KOPT-K1 (cell line): ENCODE results near the gene FLT3.
"Not testable (repeated sequence)": the region's sequence is repeated elsewhere in the genome, so short reads cannot be mapped to it uniquely, and the experiment has no call there.

ENCODE experiments used
- H3K27ac ChIP-seq: fragments of 200-600 bp; sonication (generic); 2 replicates; pipeline ENCODE4 v1.5.1; 2016; ENCODE audit warnings: antibody characterized with exemption, mild to moderate bottlenecking, low read depth, low read length; ENCODE audit not compliant: poor library complexity, severe bottlenecking
- H3K36me3 ChIP-seq: fragments of 200-600 bp; sonication (generic); 2 replicates; pipeline ENCODE4 v1.5.1; 2017; ENCODE audit warnings: antibody characterized with exemption, mild to moderate bottlenecking, low read length, moderate library complexity; ENCODE audit not compliant: insufficient read depth
- H3K9me3 ChIP-seq: fragments of 200-600 bp; sonication (generic); 2 replicates; pipeline ENCODE4 v1.5.1; 2017; ENCODE audit warnings: antibody characterized with exemption, low read length, mild to moderate bottlenecking; ENCODE audit not compliant: insufficient read depth, poor library complexity, severe bottlenecking

Gene FLT3

GRCh38 chr13:28010046-28010445 lies 90.3 kb downstream of the FLT3 start:
- Histone ChIP-seq H3K9me3 (no peaks in the 10 kb centered on the region), H3K36me3 (no peaks in the 10 kb centered on the region), H3K27ac (no peak overlapping the region)

- not testable (repeated sequence) for H3K36me3 ChIP-seq, H3K27ac ChIP-seq, H3K9me3 ChIP-seq
These were observed 95.4 kb downstream of the FLT3 start for GRCh38 chr13:28005016-28005415.

- no peaks in the 10 kb centered on the region for H3K36me3 ChIP-seq
- H3K9me3 ChIP-seq = no peaks in the 10 kb centered on the region
- H3K27ac ChIP-seq = no peak overlapping the region
These were observed 97.3 kb downstream of the FLT3 start for GRCh38 chr13:28002886-28003698.

DNA sequence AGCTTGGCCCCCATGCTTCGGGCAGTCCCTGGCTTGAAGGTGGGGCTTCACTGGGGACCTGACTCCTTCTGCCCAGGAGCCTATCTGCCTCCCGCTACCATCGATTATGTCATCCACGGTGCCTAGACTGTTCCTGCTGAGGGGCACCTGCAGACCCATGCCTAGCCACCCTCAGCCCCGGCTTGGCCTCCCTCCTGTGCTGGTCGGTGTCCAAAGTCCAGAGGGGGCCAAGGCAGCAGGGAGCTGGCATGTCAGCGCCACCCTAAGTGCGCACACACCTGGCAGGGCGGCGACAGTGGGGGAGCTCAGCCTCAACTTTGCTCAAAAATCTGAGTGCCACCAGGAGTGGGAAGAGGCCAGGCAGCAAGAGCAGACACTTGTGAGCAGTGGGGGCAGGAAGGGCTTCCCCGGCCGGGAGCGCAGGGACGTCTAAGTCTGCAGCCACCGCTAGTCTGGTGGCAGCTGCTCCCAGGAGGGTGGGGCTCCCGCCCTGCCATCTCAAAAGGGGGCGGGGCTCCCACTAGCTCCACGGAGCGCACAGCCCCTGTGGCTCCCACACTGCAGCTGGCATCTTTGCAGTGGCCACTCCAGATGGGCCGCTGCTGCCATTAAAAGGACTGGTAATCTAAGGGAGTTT lies 98.4 kb downstream of the FLT3 start:
- Histone ChIP-seq H3K36me3 (no peaks in the 10 kb centered on the region), H3K27ac (no peak overlapping the region), H3K9me3 (no peaks in the 10 kb centered on the region)

- H3K36me3 ChIP-seq = no peaks in the 10 kb centered on the region
- no peak overlapping the region for H3K27ac ChIP-seq
- H3K9me3 ChIP-seq = no peaks in the 10 kb centered on the region
These were observed 99.3 kb downstream of the FLT3 start for GRCh38 chr13:28001049-28001448.

DNA sequence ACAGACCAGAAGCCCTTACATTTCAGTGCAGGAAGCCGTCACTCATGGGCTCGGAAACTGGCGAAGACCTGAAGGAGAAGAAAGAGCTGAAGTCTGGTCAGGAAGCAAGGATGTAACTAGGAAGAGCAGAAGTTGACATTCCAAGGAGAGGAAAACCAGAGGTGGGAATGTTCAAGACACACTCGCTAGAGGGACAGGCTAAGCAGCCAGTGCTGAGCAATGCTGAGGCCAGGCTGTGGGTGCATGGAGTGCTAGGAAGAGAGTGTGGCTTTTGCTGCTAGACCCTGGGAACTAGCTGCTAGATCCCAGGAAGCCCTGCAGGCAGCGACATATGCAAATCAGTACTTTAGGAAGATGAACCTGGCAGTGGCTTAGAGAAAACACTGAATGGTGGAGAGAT lies 99.8 kb downstream of the FLT3 start:
- H3K9me3 ChIP-seq = no peaks in the 10 kb centered on the region
- H3K27ac ChIP-seq = no peak overlapping the region
- H3K36me3 ChIP-seq = no peaks in the 10 kb centered on the region

DNA sequence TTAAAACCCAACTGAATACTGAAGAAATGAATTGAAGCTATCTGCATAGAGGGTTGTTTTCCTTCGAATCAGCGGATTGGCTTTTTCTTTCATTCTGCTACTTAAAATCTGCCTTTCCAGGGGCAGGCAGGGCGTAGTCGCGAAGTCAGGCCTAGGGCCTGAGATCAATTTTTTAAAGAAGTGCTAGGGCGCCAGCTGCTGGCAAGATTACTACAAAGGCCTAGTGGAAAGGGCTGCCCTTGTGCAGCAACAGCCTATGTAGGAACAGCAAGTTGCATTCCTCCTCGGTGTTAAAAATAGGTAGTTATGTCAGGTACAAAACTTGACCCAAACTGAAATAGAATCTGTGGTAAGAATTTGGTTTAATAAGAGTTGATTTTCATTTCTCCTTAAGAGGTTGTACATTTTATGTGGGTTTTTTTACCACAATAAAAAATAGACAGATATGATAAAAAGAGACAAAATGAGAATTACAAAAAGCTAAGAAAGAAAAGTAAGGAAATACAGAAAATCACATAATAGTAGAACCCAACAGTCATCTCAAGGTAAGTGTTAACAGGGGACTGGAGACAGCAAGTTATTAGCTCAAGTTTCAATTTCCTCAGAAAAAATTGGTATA lies 102.4 kb downstream of the FLT3 start:
- no peak overlapping the region for H3K27ac ChIP-seq

GRCh38 chr13:27991881-27992280 lies 108.5 kb downstream of the FLT3 start:
- no peaks in the 10 kb centered on the region for H3K36me3 ChIP-seq
- no peak overlapping the region for H3K27ac ChIP-seq
- no peaks in the 10 kb centered on the region for H3K9me3 ChIP-seq

More for the DNA sequence above, 102.4 kb downstream of the FLT3 start:
- H3K36me3 ChIP-seq = no peaks in the 10 kb centered on the region
- H3K9me3 ChIP-seq = no peaks in the 10 kb centered on the region

GRCh38 chr13:27988520-27988919 lies 111.9 kb downstream of the FLT3 start, which contains the start of gene URAD:
TSS of gene URAD (minus strand) at chr13:27988693. CDS start at chr13:27988637, 56 bp downstream.
- H3K27ac ChIP-seq = no peak within 1 kb of the TSS
- H3K9me3 ChIP-seq = no peaks in the 10 kb centered on the region
- H3K36me3 ChIP-seq = no peaks in the 10 kb centered on the region

DNA sequence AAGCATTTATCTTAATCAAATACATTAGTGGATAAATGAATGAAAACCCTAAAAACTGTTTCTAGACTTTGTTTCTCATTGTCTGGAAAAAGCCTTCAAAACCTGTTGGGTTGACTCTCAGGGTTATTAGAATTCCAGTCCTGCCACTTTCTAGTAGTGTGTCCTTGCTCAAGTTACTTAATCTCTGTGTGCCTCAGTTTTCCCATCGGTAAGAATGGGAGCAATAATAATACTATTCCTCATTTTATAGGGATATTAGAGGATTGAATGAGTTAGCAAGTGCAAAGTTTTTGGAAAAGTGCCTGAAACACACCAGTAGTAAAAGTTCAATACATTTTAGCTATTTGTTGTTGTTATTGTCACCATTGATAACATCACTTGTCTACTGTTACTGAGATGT lies 114.8 kb downstream of the FLT3 start:
- Histone ChIP-seq H3K27ac (no peak overlapping the region), H3K36me3 (no peaks in the 10 kb centered on the region), H3K9me3 (no peaks in the 10 kb centered on the region)

GRCh38 chr13:27982361-27982760 lies 118.0 kb downstream of the FLT3 start:
- Histone ChIP-seq H3K9me3 (no peaks in the 10 kb centered on the region), H3K36me3 (no peaks in the 10 kb centered on the region), H3K27ac (no peak overlapping the region)

DNA sequence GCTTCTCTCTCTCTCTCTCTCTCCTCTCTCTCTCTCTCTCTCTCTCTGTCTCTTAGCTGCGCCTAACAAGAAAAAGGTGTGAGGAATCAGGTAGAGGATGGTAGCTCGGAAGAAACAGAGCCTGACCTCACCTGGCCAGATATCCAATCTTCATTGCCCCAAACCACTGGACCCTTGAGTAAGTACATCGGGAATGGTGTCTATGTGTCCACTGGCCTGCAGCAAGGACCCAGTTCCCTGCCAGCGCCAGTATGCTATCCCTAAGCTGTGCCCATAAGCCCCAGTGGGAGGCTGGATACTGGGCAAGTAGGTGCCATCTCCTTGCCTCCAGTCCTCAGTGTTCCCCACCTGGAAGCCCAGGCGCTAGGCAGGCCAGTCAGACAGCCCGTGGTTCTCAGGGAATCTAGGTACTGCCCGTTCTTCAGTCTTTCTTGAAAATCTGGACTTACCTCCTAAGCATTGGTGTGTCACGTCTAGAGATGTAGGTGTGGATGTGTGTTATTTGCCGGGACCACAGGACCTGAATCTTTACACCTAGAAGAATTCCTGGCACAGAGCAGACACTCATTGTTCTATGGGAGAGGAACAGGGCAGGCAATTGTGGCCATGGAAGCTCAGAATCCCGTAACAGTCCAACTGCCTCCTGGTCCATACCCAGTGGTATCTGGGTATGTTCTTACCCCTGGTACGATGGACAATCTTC lies 119.2 kb downstream of the FLT3 start:
- H3K36me3 ChIP-seq = no peaks in the 10 kb centered on the region
- no peak overlapping the region for H3K27ac ChIP-seq
- H3K9me3 ChIP-seq = no peaks in the 10 kb centered on the region

- Histone ChIP-seq H3K36me3 (no peaks in the 10 kb centered on the region), H3K27ac (no peak overlapping the region), H3K9me3 (no peaks in the 10 kb centered on the region)
These were observed 119.9 kb downstream of the FLT3 start for GRCh38 chr13:27980280-27980998.

- Histone ChIP-seq H3K9me3 (no peaks in the 10 kb centered on the region), H3K36me3 (no peaks in the 10 kb centered on the region), H3K27ac (no peak overlapping the region)
These were observed 120.6 kb downstream of the FLT3 start for GRCh38 chr13:27979765-27980279.
